ENCODE results near the gene FBXO41.

GRCh38 chr2:73291093-73291460, 6.8 kb upstream of the FBXO41 start:
- TF ChIP-seq TAF1 (IDR thresholded peaks at IDR 0.05; ENCODE audit: low read depth, low read length), result no peak
- no peak for TF ChIP-seq POLR2A (IDR thresholded peaks at IDR 0.05; ENCODE audit: low read depth, low read length)
- TF ChIP-seq POLR2AphosphoS5 (IDR thresholded peaks at IDR 0.05; ENCODE audit: low read depth, low read length), result no peak
- no peak for TF ChIP-seq PAX5 (IDR thresholded peaks at IDR 0.05; ENCODE audit: insufficient read depth, low read length, severe bottlenecking)
- no peak for TF ChIP-seq SPI1 (IDR thresholded peaks at IDR 0.05; ENCODE audit: low read depth, low read length)

Data from GM12891 (cell line).